Adipose tissue (tissue), 3 donors: ENCODE results near the gene BACE1-AS. TPM values are rescaled to one million over a fixed set of nuclear protein-coding genes. Genes with fewer than 3 reads are reported as not detected.
"Not testable (repeated sequence)": the region's sequence is repeated elsewhere in the genome, so short reads cannot be mapped to it uniquely, and the experiment has no call there.

Source experiments
- H3K27ac ChIP-seq: one replicate; pipeline ENCODE4 v1.5.1; 2013; ENCODE audit warnings: low read depth, low read length
- WGBS, 3 donors: extraction: QIAGEN DNeasy Blood & Tissue Kit; methylation state at CpG; one replicate each; pipeline ENCODE4 v1.1.7; 2013; 5-methylcytosine and 5-hydroxymethylcytosine counted together
- polyA plus RNA-seq, 3 donors: library from polyadenylated mRNA; stranded (reverse); fragments of 200-250 nt; gene quantifications; one replicate each; pipeline ENCODE4 v1.2.3, GENCODE V29; 2013
- donor health status: healthy with polysubstance abuse.
- donor health status: Bipolar disorder and iron deficiency.
- donor health status: healthy.

The BACE1-AS gene
- polyA plus RNA-seq: 1 to 10 TPM; 2.3 to 2.9 (median 2.6) TPM

DNA sequence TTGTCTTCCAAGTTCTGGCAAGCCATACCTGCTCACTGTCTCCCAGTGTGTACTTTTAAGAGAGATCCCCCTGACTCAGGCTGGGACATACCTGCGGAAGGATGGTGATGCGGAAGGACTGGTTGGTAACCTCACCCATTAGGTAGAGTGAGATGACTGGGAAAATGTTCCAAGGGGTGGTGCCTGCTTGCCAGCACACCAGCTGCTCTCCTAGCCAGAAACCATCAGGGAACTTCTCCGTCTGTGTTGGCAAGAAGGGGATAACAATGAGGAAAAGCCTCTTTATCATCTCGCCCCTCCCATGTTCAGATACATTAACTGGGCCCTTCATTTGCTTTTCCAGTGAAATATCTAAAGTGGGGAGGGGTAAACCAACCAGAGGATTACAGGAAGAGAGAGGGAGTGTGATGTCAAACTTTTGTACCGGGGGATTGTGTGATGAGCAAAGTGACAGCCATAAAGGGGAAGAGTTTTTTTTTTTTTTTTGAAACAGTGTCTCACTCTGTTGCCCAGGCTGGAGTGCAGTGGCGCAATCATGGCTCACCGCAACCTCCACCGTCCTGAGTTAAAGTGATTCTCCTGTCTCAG lies at the start of gene BACE1-AS:
Gene BACE1-AS, plus strand, starts transcription at position 538 of the 588 bp plus-strand sequence.
- WGBS, 3 donors: 41 to 84% (median 83%) methylated on average over 8 of the region's 8 CpGs
- H3K27ac ChIP-seq: no peak within 1 kb of the TSS

DNA sequence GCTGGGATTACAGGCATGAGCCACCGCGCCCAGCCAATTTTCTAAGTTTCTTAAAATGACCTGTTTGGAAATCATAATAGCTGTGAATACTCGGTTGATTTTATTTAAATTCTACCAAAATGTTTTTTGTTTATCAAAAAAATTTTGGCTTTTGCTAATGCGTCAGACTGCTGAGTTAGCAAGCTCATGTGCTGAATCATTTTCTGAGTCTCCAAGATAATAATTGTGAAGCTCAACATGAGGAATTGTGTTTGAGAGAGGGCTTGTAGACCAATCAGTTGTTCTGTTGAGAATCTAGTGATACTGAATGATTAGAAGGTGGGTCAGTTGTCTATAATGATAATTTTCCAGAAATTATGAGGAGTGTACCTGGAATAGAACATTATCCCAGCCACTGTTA lies 42.8 kb upstream of the BACE1-AS start:
- WGBS, 3 donors: 91 to 94% (median 92%) methylated on average over 4 of the region's 4 CpGs
- no peak overlapping the region for H3K27ac ChIP-seq

DNA sequence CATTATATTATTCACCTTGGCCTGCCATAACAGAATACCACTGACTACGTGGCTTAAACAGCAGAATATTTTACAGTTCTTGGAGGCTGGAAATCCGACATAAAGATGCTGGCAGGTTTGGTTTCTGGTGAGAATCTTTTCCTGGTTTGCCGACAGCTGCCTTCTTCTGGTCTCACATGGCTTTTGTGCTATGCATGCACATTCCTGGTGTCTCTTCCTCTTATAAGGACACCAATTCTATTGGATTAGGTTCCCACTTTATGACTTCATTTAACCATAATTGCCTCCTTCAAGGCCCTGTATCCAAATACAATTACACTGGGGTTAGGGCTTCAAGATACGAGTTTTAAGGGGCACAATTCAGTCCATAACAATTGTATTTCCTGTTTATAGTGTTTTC lies 41.6 kb upstream of the BACE1-AS start:
- 89 to 92% (median 91%) methylated on average over 4 of the region's 4 CpGs for WGBS, 3 donors
- H3K27ac ChIP-seq: no peak overlapping the region

DNA sequence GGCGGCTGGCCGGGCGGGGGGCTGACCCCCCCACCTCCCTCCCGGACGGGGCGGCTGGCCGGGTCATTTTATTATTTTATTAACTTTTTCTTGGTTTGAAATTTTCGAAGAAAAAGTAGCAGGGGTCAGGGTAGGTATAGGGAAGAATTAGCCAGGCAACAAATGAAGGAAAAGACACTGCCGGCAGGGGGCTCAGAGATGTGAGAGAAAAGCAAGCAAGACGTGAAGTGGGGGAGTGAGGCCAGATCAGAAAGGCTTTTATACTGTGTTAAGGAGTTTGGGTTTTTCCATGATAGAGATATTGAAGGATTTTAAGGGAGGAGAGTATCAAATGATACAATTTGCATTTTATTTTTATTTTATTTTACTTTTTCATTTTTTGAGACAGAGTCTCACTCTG lies 39.6 kb upstream of the BACE1-AS start:
- H3K27ac ChIP-seq: no peak overlapping the region
- 86 to 95% (median 95%) methylated on average over 7 of the region's 10 CpGs for WGBS, 3 donors

DNA sequence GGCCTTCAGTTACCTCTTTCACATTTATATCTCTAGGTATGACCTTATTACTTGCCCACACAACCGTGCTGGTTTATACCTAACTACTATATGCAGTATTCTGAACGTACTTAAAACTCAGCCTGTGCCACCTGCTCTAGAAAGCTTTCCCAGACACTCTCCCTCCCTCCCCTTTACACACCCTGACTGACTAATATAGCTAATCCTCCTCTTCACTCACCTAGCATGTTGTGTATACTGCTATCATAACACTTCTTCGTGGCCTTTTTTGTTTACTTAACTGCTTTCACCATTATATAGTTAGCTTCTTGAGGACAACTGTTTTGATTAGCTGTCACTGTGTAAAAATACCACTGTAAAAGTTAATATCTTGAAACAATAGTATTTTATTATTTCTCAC lies 35.2 kb upstream of the BACE1-AS start:
- H3K27ac ChIP-seq: no peak overlapping the region
- whole genome bisulfite sequencing, 3 donors: 73 to 86% (median 84%) methylated on average over 3 of the region's 3 CpGs

DNA sequence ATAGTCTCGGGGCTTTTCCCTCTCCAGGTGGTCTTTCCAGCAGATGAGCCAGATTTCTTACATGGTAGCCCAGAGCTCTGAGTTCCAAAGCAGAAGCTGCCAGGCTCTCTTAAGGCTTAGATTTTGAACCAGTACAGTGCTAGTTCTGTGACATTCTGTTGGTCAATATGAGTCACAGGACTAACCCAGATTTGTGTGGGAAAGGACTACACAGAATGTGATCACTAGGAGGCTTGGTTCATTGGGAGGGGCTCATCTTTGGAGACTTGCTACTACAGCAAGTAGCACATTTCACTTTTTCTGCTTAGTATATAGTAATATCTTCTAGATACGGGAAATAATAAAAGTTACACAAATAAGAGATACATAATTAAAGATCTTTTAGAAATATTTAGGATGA lies 34.6 kb upstream of the BACE1-AS start:
- WGBS, 3 donors: 43 to 79% (median 75%) methylated on average over 2 of the region's 2 CpGs
- H3K27ac ChIP-seq: no peak overlapping the region

DNA sequence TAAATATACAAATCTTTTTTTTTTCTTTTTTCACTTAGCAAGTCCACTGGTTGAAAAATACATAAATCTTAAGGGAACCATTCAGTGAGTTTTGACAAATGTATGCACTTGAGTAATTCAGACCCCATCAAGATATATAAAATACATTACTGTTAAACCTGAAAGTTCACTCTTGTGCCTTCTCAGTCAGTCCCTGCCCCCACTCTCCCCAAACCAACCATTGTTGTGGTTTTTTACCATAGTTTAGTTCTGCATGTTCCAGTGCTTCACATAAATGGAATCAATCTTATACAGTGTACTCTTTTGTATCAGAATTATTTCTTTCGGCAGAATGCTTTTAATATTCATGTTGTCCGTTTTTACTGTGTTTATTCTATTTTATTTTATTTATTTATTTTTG lies 32.6 kb upstream of the BACE1-AS start:
- H3K27ac ChIP-seq: no peak overlapping the region
- WGBS, 3 donors: 90 to 95% (median 92%) methylated on average over 2 of the region's 2 CpGs

DNA sequence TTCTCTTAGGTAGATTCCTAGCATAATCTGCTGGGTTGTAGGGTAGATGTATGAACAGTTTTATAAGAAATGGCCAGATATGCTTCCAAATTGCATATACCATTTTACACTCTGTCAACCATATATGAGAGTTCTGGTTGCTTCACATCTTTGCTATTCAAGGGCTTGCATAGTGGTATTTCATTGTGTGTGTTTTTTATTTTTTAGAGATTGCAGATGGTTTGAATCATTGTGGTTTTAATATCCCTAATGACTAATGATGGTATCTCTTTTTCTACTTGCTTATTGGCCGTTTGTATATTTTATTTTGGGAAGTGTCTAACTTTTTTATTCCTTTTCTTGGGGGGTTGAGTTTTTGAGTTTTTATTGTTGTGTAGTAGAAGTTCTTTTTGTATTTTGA lies 31.7 kb upstream of the BACE1-AS start:
- H3K27ac ChIP-seq: no peak overlapping the region
- WGBS, 3 donors: 73 to 82% (median 78%) methylated on average over 1 of the region's 1 CpG

DNA sequence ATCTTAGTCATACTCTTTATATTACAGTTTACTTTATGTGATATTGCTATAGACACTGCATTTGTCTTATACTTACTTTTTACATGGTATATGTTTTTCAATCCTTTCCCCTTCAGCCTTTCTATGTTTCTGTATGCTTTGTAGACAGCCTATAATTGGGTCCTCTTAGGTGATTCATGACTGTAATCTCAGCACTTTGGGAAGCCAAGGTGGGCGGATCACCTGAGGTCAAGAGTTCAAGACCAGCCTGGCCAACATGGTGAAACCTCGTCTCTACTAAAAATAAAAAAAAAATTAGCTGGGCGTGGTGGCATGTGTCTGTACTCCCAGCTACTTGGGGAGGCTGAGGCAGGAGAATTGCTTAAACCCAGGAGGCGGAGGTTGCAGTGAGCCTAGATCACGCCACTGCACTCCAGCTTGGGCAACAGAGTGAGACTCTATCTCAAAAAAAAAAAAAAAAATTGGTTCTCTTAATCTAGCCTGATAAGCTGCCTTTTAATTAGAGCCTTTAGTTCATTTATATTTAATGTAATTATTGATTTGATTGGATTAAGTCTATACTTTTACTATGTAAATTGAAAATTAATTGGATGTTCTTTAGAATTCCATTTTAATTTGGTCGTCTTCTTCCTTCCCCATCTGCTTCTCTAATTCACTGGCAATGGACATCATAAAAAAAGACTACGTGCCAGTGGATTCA lies 26.4 kb upstream of the BACE1-AS start:
- H3K27ac ChIP-seq: not testable (repeated sequence)
- 95 to 98% (median 98%) methylated on average over 7 of the region's 7 CpGs for WGBS, 3 donors

DNA sequence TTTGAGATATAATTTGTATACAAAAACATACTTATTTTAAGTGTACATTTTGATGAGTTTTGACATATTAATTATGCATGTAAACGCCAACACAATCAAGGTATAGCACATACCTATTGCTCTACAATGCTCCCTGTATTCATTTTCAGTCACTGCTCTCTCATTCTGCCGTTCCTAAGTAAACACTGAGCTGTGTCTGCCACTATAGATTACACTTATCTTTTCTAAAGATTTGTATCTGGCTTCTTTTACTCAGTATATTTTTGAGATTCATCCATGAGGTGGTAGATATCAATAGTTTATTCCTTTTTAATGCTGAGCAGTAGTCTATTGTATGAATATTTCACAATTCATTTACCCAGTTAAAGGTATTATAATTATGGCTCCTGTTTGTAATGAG lies 25.4 kb upstream of the BACE1-AS start:
- no peak overlapping the region for H3K27ac ChIP-seq
- 67 to 98% (median 96%) methylated on average over 2 of the region's 2 CpGs for WGBS, 3 donors

DNA sequence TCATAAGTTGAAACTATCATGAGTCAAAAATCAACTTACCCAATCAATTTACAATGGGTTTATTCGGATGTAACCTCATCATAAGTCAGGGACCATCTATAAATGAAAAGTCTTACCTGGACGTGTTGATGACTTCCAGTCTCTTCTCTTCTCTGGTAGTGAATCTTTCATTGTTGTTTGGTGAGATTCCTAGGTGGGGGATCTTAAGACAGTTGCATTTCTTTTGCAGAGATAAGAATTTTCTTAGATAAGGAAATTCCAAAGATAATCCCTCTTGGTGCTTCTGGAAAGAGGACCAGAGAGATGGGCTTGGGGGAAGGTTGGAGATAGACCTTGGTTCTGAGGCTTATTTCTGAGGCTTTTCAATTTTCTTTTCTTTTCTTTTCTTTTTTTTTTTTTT lies 21.3 kb upstream of the BACE1-AS start:
- WGBS, 3 donors: 87 to 93% (median 88%) methylated on average over 2 of the region's 2 CpGs
- H3K27ac ChIP-seq: no peak overlapping the region

DNA sequence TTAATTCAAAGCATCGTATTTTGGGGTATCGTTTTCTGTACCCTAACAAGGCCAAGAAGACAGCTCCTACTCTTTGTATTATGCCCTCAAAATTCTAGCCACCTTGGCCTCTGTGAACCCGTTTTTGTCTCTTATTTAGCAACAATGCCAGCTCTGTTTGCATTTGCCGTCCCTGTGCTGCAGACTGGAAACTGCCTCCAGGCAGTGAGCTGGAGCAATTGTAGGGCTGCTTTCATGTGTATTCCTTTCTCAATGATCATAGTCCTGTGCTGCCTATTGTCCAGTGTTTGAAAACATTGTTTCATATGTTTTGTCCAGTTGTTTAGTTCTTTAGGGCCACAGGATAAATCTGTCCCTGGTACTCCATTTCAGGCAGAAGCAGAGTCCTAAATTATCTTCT lies 19.9 kb upstream of the BACE1-AS start:
- no peak overlapping the region for H3K27ac ChIP-seq
- WGBS, 3 donors: 93 to 95% (median 95%) methylated on average over 4 of the region's 4 CpGs

DNA sequence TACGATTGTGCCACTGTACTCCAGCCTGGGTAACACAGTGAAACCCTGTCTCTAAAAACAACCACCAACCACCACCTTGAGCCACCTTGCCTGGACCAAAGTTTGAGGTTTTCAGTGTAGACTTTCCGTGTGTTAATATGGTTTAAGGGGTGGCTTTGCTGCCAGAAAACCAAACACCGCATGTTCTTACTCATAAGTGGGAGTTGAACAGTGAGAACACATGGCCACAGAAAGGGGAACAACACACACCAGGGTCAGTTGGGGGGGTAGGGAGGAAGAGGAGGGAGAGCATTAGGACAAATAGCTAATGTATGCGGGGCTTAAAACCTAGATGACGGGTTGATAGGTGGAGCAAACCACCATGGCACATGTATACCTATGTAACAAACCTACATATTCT lies 19.0 kb upstream of the BACE1-AS start:
- 91 to 97% (median 96%) methylated on average over 5 of the region's 5 CpGs for WGBS, 3 donors
- not testable (repeated sequence) for H3K27ac ChIP-seq

DNA sequence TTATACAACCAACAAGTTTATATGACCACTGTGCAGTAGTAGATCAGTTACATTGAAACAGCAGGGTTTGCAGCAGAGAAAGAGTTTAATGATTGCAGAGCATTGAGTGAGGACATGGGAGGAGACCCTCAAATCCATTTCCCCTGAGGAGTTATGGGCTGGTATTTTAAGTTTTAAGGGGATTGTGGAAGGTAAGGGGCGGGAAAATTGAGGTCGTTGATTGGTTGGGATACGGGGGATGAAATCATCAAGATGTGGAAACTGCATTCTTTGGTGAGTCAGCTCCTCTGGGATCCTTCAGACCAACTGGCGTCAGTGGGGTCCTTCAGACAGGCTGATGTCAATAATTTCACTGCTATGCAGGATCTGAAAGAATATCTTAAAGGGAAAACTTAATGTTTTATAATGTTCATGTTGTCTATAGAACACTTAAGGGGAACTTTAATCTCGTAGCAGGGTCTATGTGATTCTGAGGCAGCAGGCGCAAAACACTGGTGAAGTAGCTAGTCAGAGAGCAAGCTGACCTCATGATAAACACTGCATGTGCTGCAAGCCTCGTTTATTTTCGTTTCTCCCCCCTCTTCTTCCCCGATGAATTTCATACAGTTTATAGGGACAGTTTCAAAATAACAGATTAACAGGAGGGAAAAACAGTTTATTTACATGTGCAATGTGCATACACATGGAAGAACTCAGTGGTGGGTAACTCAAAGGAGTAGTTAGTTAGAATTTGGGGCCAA lies 17.4 kb upstream of the BACE1-AS start:
- no peak overlapping the region for H3K27ac ChIP-seq
- 85 to 91% (median 88%) methylated on average over 9 of the region's 9 CpGs for WGBS, 3 donors

DNA sequence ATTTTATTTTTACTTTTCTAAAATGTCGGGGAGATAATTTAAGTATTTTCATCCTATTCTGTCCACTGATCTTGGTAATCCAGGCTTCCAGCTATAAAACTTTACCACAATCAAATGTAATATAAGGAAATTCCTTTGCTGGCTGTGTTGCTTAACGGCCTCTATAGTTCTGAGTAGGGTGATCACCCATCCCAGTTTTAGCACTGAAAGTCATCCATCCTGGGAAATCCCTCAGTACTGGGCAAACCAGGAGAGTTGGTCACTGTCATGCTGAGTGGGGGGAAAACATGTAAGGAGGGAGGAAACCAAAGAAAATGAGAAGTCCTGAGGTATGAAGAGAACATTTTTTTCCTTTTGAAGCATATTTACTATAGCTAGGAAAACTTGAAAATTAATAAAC lies 12.8 kb upstream of the BACE1-AS start:
- H3K27ac ChIP-seq: no peak overlapping the region
- WGBS, 3 donors: 81 to 92% (median 82%) methylated on average over 2 of the region's 2 CpGs

DNA sequence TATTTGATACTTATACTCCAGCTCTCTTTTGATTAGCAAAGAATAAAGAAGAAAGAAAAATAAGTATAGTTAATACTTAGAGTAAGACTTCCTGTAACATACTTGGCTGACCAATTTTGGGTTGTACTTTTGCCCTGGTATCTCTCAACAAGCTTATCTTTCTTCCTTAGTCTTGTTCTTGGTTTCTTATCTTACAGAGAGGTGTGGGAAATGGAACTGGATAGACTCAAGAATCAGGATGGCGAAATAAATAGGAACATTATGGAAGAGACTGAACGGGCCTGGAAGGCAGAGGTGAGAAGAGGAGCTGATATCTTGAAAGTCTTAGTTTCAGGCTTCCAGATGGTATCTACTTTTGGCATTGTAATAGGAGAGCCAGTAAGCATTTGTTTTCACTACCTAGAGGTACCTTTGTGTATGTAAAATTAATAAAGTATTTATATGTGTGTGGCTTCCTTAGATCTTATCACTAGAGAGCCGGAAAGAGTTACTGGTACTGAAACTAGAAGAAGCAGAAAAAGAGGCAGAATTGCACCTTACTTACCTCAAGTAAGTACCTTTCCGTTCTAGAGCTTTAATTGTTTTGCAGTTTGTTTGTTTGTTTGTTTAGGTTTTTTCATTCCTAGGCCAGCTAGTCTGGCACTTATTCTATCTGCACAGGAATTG lies 11.3 kb upstream of the BACE1-AS start:
- no peak overlapping the region for H3K27ac ChIP-seq
- 56 to 79% (median 78%) methylated on average over 4 of the region's 4 CpGs for WGBS, 3 donors

DNA sequence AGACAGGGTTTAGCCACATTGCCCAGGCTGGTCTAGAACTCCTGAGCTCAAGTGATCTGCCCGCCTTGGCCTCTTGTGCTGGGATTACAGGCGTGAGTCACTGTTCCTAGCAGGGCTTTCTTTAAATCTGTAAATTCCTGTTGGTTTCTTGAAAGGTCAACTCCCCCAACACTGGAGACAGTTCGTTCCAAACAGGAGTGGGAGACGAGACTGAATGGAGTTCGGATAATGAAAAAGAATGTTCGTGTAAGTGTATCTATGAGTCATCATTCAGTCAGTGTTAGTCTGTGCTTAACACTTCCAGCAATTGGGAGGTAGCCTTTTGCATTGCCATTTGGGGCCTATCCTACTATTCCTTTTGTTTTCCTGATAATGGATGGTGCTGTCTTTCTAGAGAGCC lies 10.0 kb upstream of the BACE1-AS start:
- 56 to 87% (median 65%) methylated on average over 6 of the region's 6 CpGs for WGBS, 3 donors
- H3K27ac ChIP-seq: no peak overlapping the region

DNA sequence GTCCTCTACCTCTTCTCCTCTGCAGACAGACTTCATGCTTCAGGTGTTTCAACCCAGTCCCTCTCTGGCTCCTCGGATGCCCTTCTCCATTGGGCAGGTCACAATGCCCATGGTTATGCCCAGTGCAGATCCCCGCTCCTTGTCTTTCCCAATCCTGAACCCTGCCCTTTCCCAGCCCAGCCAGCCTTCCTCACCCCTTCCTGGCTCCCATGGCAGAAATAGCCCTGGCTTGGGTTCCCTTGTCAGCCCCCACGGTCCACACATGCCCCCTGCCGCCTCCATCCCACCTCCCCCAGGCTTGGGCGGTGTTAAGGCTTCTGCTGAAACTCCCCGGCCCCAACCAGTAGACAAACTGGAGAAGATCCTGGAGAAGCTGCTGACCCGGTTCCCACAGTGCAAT lies 9.3 kb upstream of the BACE1-AS start:
- 90 to 97% (median 92%) methylated on average over 7 of the region's 7 CpGs for WGBS, 3 donors
- H3K27ac ChIP-seq: no peak overlapping the region

DNA sequence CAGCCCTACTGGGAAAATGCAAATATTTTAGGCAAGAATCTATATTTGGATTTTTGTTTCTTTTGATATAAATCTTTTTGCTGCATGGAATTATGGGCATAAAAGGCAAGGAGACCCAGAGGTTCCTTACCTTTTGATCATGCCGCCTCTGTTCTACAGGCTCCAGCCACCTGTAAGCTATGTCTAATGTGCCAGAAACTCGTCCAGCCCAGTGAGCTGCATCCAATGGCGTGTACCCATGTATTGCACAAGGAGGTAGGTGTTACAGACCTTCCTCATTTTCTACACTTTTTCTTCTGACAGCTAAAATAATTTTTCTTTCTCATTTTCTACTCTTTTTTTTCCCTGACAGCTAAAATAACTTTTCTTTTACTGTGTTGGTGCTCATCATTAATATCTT lies 8.2 kb upstream of the BACE1-AS start:
- 51 to 83% (median 74%) methylated on average over 3 of the region's 3 CpGs for WGBS, 3 donors
- H3K27ac ChIP-seq: no peak overlapping the region
